Cortex of kidney (tissue), 1 donor: Measurements from ENCODE around the gene SCML1.

Experiments used
- DNase-seq: peaks from one replicate; lab custom pipeline; 2025; lab: John Stamatoyannopoulos, UW

The SCML1 gene

GRCh38 chrX:17792826-17793225 lies 55.5 kb downstream of the SCML1 start:
- no peak for DNase-seq

GRCh38 chrX:17798921-17799320 lies 61.6 kb downstream of the SCML1 start:
- DNase-seq = no peak

- no peak for DNase-seq
These were observed 64.1 kb downstream of the SCML1 start for GRCh38 chrX:17801431-17801830.

- DNase-seq = no peak
These were observed 65.5 kb downstream of the SCML1 start for GRCh38 chrX:17802756-17803155.

- no peak for DNase-seq
These were observed 66.2 kb downstream of the SCML1 start for GRCh38 chrX:17803449-17803848.
